Transverse colon (tissue), 4 donors: Measurements from ENCODE around the gene NEO1.

Experiments
- CTCF ChIP-seq, 5 experiments: fragments of 200-600 bp in 3 of 5; fragments of 450-650 bp in 2 of 5; sonication (generic) in 3 of 5; IDR thresholded peaks; 1 replicate in 2 of 5; 2 replicates in 3 of 5; pipeline ENCODE4 v1.5.1; 2016 to 2017; ENCODE audit warnings: antibody characterized with exemption in 5 of 5, inconsistent platforms in 3 of 5, mild to moderate bottlenecking in 2 of 5, moderate library complexity in 1 of 5
- POLR2A ChIP-seq: fragments of 450-650 bp; IDR thresholded peaks from one replicate; pipeline ENCODE4 v1.6.1; 2016; ENCODE audit warnings: antibody characterized with exemption, mild to moderate bottlenecking, moderate library complexity
- POLR2AphosphoS5 ChIP-seq, 3 donors: sonication (generic); formaldehyde crosslinking; IDR thresholded peaks; one replicate each; pipeline ENCODE4 v1.6.1; 2016; ENCODE audit warnings: antibody characterized with exemption in 3 of 3

- TF ChIP-seq CTCF (IDR thresholded peaks at IDR 0.05): no peak
- no peak for TF ChIP-seq POLR2A
- TF ChIP-seq POLR2AphosphoS5 (IDR thresholded peaks at IDR 0.05): no peak
Observed at GRCh38 chr15:73019601-73020146, 32.6 kb upstream of the NEO1 start.
